Karpas-422 (cell line): ENCODE measurements around the gene NES. TPM values are rescaled to one million over a fixed set of nuclear protein-coding genes. Genes with fewer than 3 reads are reported as not detected.

Experiments
- DNase-seq: peaks from one replicate; pipeline ENCODE4 v3.0.0-alpha.2; 2015
- H2AFZ ChIP-seq: fragments of 200-600 bp; sonication (generic); 2 replicates; pipeline ENCODE4 v1.6.1; 2014; ENCODE audit warnings: antibody characterized with exemption, low read length, mixed read lengths
- H3K27ac ChIP-seq: fragments of 200-600 bp; sonication (generic); 2 replicates; pipeline ENCODE4 v1.5.1; 2014; ENCODE audit warnings: mild to moderate bottlenecking, low read length, moderate library complexity
- H3K27me3 ChIP-seq: fragments of 200-600 bp; sonication (generic); 2 replicates; pipeline ENCODE4 v1.6.1; 2014; ENCODE audit warnings: low read length, mixed read lengths
- H3K36me3 ChIP-seq: fragments of 200-600 bp; sonication (generic); 2 replicates; pipeline ENCODE4 v1.6.1; 2014; ENCODE audit warnings: low read length, mixed read lengths; ENCODE audit not compliant: insufficient read depth
- H3K4me1 ChIP-seq: fragments of 200-600 bp; sonication (generic); 2 replicates; pipeline ENCODE4 v1.6.1; 2014; ENCODE audit warnings: mild to moderate bottlenecking, low read length, mixed read lengths
- H3K4me2 ChIP-seq: fragments of 200-600 bp; sonication (generic); 2 replicates; pipeline ENCODE4 v1.6.1; 2014; ENCODE audit warnings: low read length, low read depth, mild to moderate bottlenecking; ENCODE audit not compliant: poor library complexity, severe bottlenecking
- H3K4me3 ChIP-seq: fragments of 200-600 bp; sonication (generic); 2 replicates; pipeline ENCODE4 v1.5.1; 2014; ENCODE audit warnings: mild to moderate bottlenecking, antibody characterized with exemption, low read length, mixed read lengths
- H3K79me2 ChIP-seq: fragments of 200-600 bp; sonication (generic); 2 replicates; pipeline ENCODE4 v1.6.1; 2014; ENCODE audit warnings: mild to moderate bottlenecking, low read length, mixed read lengths
- H3K9ac ChIP-seq: fragments of 200-600 bp; sonication (generic); 2 replicates; pipeline ENCODE4 v1.6.0; 2014; ENCODE audit warnings: low read length
- H3K9me2 ChIP-seq: fragments of 200-600 bp; sonication (generic), shearing (Covaris generic); replicated peaks from 2 replicates; pipeline ENCODE4 v1.6.0; 2014; ENCODE audit warnings: mild to moderate bottlenecking, low read length, moderate library complexity; ENCODE audit not compliant: insufficient read depth
- H3K9me3 ChIP-seq: fragments of 300-700, 200-600 bp; sonication (generic); 2 replicates; pipeline ENCODE4 v1.6.1; 2014; ENCODE audit warnings: low read length, mixed read lengths
- H4K20me1 ChIP-seq: fragments of 200-600 bp; sonication (generic); 2 replicates; pipeline ENCODE4 v1.6.1; 2014; ENCODE audit warnings: mild to moderate bottlenecking, antibody characterized with exemption, low read length, low read depth; ENCODE audit not compliant: insufficient read depth
- total RNA-seq: library from RNA; depleted of rRNA; stranded (reverse); fragments of >200 nt; shearing (Covaris generic); gene quantifications from 2 replicates; pipeline ENCODE4 v1.2.3, GENCODE V29; 2014; ENCODE audit warnings: low replicate concordance

NES gene
- total RNA-seq, 1 experiment from 2014 or later = not detected

GRCh38 chr1:156643049-156643777 lies 34.0 kb downstream of the NES start:
- no peaks in the 10 kb centered on the region for H3K36me3 ChIP-seq
- no peaks in the 10 kb centered on the region for H3K4me1 ChIP-seq
- no peak overlapping the region for H3K9ac ChIP-seq
- no peak for DNase-seq
- H3K9me3 ChIP-seq = no peaks in the 10 kb centered on the region
- H3K27me3 ChIP-seq = no peaks in the 10 kb centered on the region
- no peaks in the 10 kb centered on the region for H4K20me1 ChIP-seq
- H3K4me2 ChIP-seq = no peak overlapping the region
- H2AFZ ChIP-seq = no peak overlapping the region
- no peaks in the 10 kb centered on the region for H3K79me2 ChIP-seq
- H3K4me3 ChIP-seq = no peak overlapping the region
- no peak overlapping the region for H3K27ac ChIP-seq
- H3K9me2 ChIP-seq = no peaks in the 10 kb centered on the region

GRCh38 chr1:156642265-156643048 lies 34.8 kb downstream of the NES start:
- H4K20me1 ChIP-seq = no peaks in the 10 kb centered on the region
- no peak overlapping the region for H3K27ac ChIP-seq
- H3K27me3 ChIP-seq = no peaks in the 10 kb centered on the region
- H3K36me3 ChIP-seq = no peaks in the 10 kb centered on the region
- DNase-seq = no peak
- H3K9me3 ChIP-seq = no peaks in the 10 kb centered on the region
- H3K4me1 ChIP-seq = no peaks in the 10 kb centered on the region
- H3K9me2 ChIP-seq = no peaks in the 10 kb centered on the region
- no peak overlapping the region for H3K9ac ChIP-seq
- no peak overlapping the region for H3K4me3 ChIP-seq
- H3K4me2 ChIP-seq = no peak overlapping the region
- no peaks in the 10 kb centered on the region for H3K79me2 ChIP-seq
- H2AFZ ChIP-seq = no peak overlapping the region

- Histone ChIP-seq H3K4me2 (no peak within 1 kb of the TSS), H3K79me2 (no peaks in the 10 kb centered on the region), H3K4me1 (no peaks in the 10 kb centered on the region), H3K9ac (no peak within 1 kb of the TSS), H3K4me3 (no peak within 1 kb of the TSS), H3K9me2 (no peaks in the 10 kb centered on the region), H3K9me3 (no peaks in the 10 kb centered on the region), H4K20me1 (no peaks in the 10 kb centered on the region), H3K36me3 (no peaks in the 10 kb centered on the region), H3K27ac (no peak within 1 kb of the TSS), H2AFZ (no peak within 1 kb of the TSS), H3K27me3 (no peaks in the 10 kb centered on the region)
- DNase-seq = no peak
These were observed 35.4 kb downstream of the NES start, which contains the start of gene BCAN for GRCh38 chr1:156641761-156642264. TSS of gene BCAN (plus strand) at chr1:156642117. CDS start at chr1:156646055, 3,938 bp downstream.

- Histone ChIP-seq H3K4me2 (no peak overlapping the region), H3K9ac (no peak overlapping the region), H3K9me2 (no peaks in the 10 kb centered on the region), H3K79me2 (no peaks in the 10 kb centered on the region), H3K36me3 (no peaks in the 10 kb centered on the region), H3K4me1 (no peaks in the 10 kb centered on the region), H3K9me3 (no peaks in the 10 kb centered on the region), H3K4me3 (no peak overlapping the region), H3K27me3 (no peaks in the 10 kb centered on the region), H2AFZ (no peak overlapping the region), H4K20me1 (no peaks in the 10 kb centered on the region), H3K27ac (no peak overlapping the region)
- no peak for DNase-seq
These were observed 36.1 kb downstream of the NES start for GRCh38 chr1:156640842-156641706.

GRCh38 chr1:156639601-156640101 lies 37.6 kb downstream of the NES start:
- H3K27me3 ChIP-seq = no peaks in the 10 kb centered on the region
- no peak overlapping the region for H3K4me2 ChIP-seq
- DNase-seq = no peak

GRCh38 chr1:156638189-156638985 lies 38.8 kb downstream of the NES start:
- H3K4me1 ChIP-seq = no peaks in the 10 kb centered on the region
- no peak overlapping the region for H3K9ac ChIP-seq
- H2AFZ ChIP-seq = no peak overlapping the region
- no peak overlapping the region for H3K27ac ChIP-seq
- H3K36me3 ChIP-seq = no peaks in the 10 kb centered on the region
- H4K20me1 ChIP-seq = no peaks in the 10 kb centered on the region
- no peak overlapping the region for H3K4me2 ChIP-seq
- H3K27me3 ChIP-seq = no peaks in the 10 kb centered on the region
- H3K9me2 ChIP-seq = no peaks in the 10 kb centered on the region
- no peaks in the 10 kb centered on the region for H3K79me2 ChIP-seq
- no peak overlapping the region for H3K4me3 ChIP-seq
- H3K9me3 ChIP-seq = no peaks in the 10 kb centered on the region
- no peak for DNase-seq

More at GRCh38 chr1:156639601-156640101, 37.6 kb downstream of the NES start:
- Histone ChIP-seq H3K9me3 (no peaks in the 10 kb centered on the region), H3K79me2 (no peaks in the 10 kb centered on the region), H3K9me2 (no peaks in the 10 kb centered on the region), H2AFZ (no peak overlapping the region), H3K4me3 (no peak overlapping the region), H3K4me1 (no peaks in the 10 kb centered on the region), H3K9ac (no peak overlapping the region), H3K27ac (no peak overlapping the region), H4K20me1 (no peaks in the 10 kb centered on the region), H3K36me3 (no peaks in the 10 kb centered on the region)

GRCh38 chr1:156632355-156632754 lies 44.9 kb downstream of the NES start:
- Histone ChIP-seq H3K4me3 (no peak overlapping the region), H3K4me2 (no peak overlapping the region), H4K20me1 (no peaks in the 10 kb centered on the region), H3K9ac (no peak overlapping the region), H2AFZ (no peak overlapping the region), H3K27me3 (no peaks in the 10 kb centered on the region), H3K79me2 (no peaks in the 10 kb centered on the region), H3K9me2 (no peaks in the 10 kb centered on the region), H3K4me1 (no peaks in the 10 kb centered on the region), H3K27ac (no peak overlapping the region), H3K9me3 (no peaks in the 10 kb centered on the region), H3K36me3 (no peaks in the 10 kb centered on the region)
- no peak for DNase-seq
